Loucy (cell line): ENCODE measurements around the gene PCK1.

ENCODE experiments used
- H2AFZ ChIP-seq: fragments of 200-600 bp; sonication (generic); 2 replicates; pipeline ENCODE4 v1.6.0; 2016; ENCODE audit warnings: antibody characterized with exemption, mild to moderate bottlenecking, low read length, moderate library complexity
- H3F3A ChIP-seq: fragments of 200-600 bp; 2 replicates; pipeline ENCODE4 v1.6.0; 2016; ENCODE audit warnings: antibody characterized with exemption, low read depth, mild to moderate bottlenecking
- H3K27me3 ChIP-seq: fragments of 200-600 bp; sonication (generic); 2 replicates; pipeline ENCODE4 v1.6.1; 2014; ENCODE audit warnings: low read length, mild to moderate bottlenecking; ENCODE audit not compliant: insufficient read depth, poor library complexity, severe bottlenecking
- H3K36me3 ChIP-seq: fragments of 200-600 bp; sonication (generic); 2 replicates; pipeline ENCODE4 v1.6.1; 2016; ENCODE audit warnings: low read length; ENCODE audit not compliant: insufficient read depth
- H3K4me1 ChIP-seq: fragments of 200-600 bp; sonication (generic); 2 replicates; pipeline ENCODE4 v1.5.1; 2014; ENCODE audit warnings: low read length, mild to moderate bottlenecking; ENCODE audit not compliant: insufficient read depth, poor library complexity, severe bottlenecking
- H3K4me2 ChIP-seq: fragments of 200-600 bp; sonication (generic); 2 replicates; pipeline ENCODE4 v1.6.0; 2014; ENCODE audit warnings: antibody characterized with exemption, low read length, low read depth, mild to moderate bottlenecking; ENCODE audit not compliant: poor library complexity, severe bottlenecking
- H3K4me3 ChIP-seq: fragments of 200-600 bp; sonication (generic); 2 replicates; pipeline ENCODE4 v1.5.1; 2014; ENCODE audit warnings: low read length, mild to moderate bottlenecking, mixed read lengths; ENCODE audit not compliant: poor library complexity, severe bottlenecking
- H3K79me2 ChIP-seq: fragments of 200-600 bp; sonication (generic); 2 replicates; pipeline ENCODE4 v1.6.1; 2014; ENCODE audit warnings: low read length; ENCODE audit not compliant: insufficient read depth
- H3K9ac ChIP-seq: fragments of 200-600 bp; sonication (generic); 2 replicates; pipeline ENCODE4 v1.6.0; 2014; ENCODE audit warnings: mild to moderate bottlenecking, low read depth, low read length, moderate library complexity; ENCODE audit not compliant: poor library complexity, severe bottlenecking
- H3K9me2 ChIP-seq: fragments of 200-600 bp; sonication (generic); replicated peaks from 2 replicates; pipeline ENCODE4 v1.6.1; 2016; ENCODE audit warnings: low read depth, low read length, mixed read lengths
- H3K9me3 ChIP-seq: fragments of 200-600 bp; sonication (generic); 2 replicates; pipeline ENCODE4 v1.6.1; 2014; ENCODE audit warnings: mild to moderate bottlenecking, antibody characterized with exemption, low read length, low read depth; ENCODE audit not compliant: insufficient read depth
- H4K20me1 ChIP-seq: fragments of 200-600 bp; sonication (generic); 2 replicates; pipeline ENCODE4 v1.6.0; 2014; ENCODE audit warnings: antibody characterized with exemption, low read length, mild to moderate bottlenecking; ENCODE audit not compliant: insufficient read depth, poor library complexity, severe bottlenecking
- EZH2phosphoT487 ChIP-seq: fragments of 200-600 bp; IDR thresholded peaks from 2 replicates; pipeline ENCODE4 v1.6.1; 2018; ENCODE audit warnings: antibody characterized with exemption, mild to moderate bottlenecking, moderate library complexity, borderline replicate concordance
- TF ChIP-seq, protein P1 (sequence below): fragments of 200-600 bp; sonication (generic); conservative IDR thresholded peaks from 2 replicates; pipeline ENCODE4 v1.5.1; 2014; ENCODE audit warnings: mild to moderate bottlenecking, antibody characterized with exemption, low read length

Gene PCK1

DNA sequence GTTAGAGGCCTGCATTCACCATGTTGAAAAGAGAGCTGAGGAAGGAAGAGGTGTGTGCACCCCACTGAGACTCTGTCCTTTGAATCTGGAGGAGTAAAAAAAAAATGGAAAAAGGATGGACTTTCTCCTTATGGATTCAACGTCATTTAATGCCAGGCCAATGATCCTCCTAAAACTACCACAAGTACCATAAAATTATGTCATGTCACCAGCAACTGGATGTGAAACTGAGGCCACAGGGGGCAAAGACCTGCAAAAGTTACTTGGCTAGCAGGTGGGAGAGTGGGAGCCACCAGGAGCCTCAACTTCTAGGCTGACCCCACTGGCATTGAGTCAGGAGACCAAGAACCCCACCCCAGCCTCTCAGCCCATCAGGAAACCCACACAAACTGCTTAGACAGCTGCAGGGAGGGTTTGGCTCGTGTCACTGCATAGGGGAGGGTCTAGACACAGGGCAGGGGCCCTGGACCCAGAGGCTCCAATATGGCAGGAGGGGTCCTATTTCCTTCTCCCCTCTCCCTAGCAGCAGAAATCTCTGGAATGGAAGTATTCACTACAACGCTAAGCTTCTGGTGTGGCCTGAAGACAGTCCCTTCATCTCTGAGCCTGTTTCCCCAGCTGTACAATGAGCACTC lies 11.0 kb downstream of the PCK1 start:
- H3K9ac ChIP-seq = no peak overlapping the region
- no peaks in the 10 kb centered on the region for H3K9me3 ChIP-seq
- H2AFZ ChIP-seq = no peak overlapping the region
- no peak overlapping the region for H3K4me2 ChIP-seq
- H3K4me3 ChIP-seq = no peak overlapping the region
- no peaks in the 10 kb centered on the region for H4K20me1 ChIP-seq
- TF ChIP-seq, protein P1, sequence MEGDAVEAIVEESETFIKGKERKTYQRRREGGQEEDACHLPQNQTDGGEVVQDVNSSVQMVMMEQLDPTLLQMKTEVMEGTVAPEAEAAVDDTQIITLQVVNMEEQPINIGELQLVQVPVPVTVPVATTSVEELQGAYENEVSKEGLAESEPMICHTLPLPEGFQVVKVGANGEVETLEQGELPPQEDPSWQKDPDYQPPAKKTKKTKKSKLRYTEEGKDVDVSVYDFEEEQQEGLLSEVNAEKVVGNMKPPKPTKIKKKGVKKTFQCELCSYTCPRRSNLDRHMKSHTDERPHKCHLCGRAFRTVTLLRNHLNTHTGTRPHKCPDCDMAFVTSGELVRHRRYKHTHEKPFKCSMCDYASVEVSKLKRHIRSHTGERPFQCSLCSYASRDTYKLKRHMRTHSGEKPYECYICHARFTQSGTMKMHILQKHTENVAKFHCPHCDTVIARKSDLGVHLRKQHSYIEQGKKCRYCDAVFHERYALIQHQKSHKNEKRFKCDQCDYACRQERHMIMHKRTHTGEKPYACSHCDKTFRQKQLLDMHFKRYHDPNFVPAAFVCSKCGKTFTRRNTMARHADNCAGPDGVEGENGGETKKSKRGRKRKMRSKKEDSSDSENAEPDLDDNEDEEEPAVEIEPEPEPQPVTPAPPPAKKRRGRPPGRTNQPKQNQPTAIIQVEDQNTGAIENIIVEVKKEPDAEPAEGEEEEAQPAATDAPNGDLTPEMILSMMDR = no peak
- TF ChIP-seq EZH2phosphoT487 = no peak
- H3K27me3 ChIP-seq = no peaks in the 10 kb centered on the region
- H3K9me2 ChIP-seq = no peaks in the 10 kb centered on the region
- H3F3A ChIP-seq = no peaks in the 10 kb centered on the region
- no peaks in the 10 kb centered on the region for H3K79me2 ChIP-seq
- no peaks in the 10 kb centered on the region for H3K4me1 ChIP-seq
- H3K36me3 ChIP-seq = no peaks in the 10 kb centered on the region

DNA sequence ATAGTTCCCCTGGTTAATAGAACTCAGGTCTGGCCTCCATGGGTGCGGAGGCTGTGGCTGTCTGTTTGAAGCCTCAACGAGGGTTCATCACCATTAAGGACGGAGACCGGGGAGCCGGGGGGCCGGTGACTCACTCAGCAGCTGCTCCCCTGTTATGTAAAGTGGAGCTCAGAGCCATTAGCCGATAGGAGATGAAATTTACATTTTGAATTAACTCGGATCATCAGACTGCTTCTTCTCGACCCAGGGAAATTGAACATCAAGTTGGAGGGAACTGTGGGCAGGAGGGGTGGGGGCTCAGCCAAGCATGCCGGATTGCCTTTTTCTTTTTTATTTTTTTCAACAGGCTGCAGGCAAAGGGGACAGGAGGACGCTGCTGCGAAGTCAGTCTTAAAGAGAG lies 12.3 kb downstream of the PCK1 start:
- H3K4me2 ChIP-seq = no peak overlapping the region
- no peaks in the 10 kb centered on the region for H3K79me2 ChIP-seq

GRCh38 chr20:57573894-57574293 lies 13.0 kb downstream of the PCK1 start:
- Histone ChIP-seq H3K36me3 (no peaks in the 10 kb centered on the region), H3K79me2 (no peaks in the 10 kb centered on the region), H3F3A (no peaks in the 10 kb centered on the region), H3K4me1 (no peaks in the 10 kb centered on the region), H2AFZ (no peak overlapping the region), H3K9me2 (no peaks in the 10 kb centered on the region), H3K4me3 (no peak overlapping the region), H4K20me1 (no peaks in the 10 kb centered on the region), H3K4me2 (no peak overlapping the region), H3K9ac (no peak overlapping the region), H3K9me3 (no peaks in the 10 kb centered on the region), H3K27me3 (no peaks in the 10 kb centered on the region)
- TF ChIP-seq EZH2phosphoT487 = no peak
- TF ChIP-seq, protein P1 = peak; percentile 48

More for the DNA sequence above, 12.3 kb downstream of the PCK1 start:
- Histone ChIP-seq H3K4me3 (no peak overlapping the region), H3K9me3 (no peaks in the 10 kb centered on the region), H3K9me2 (no peaks in the 10 kb centered on the region), H3K4me1 (no peaks in the 10 kb centered on the region), H3K9ac (no peak overlapping the region), H4K20me1 (no peaks in the 10 kb centered on the region), H3K27me3 (no peaks in the 10 kb centered on the region), H3K36me3 (no peaks in the 10 kb centered on the region), H3F3A (no peaks in the 10 kb centered on the region), H2AFZ (no peak overlapping the region)
- no peak for TF ChIP-seq EZH2phosphoT487
- TF ChIP-seq, protein P1 = no peak
